Fibroblast of villous mesenchyme (primary cell): Measurements from ENCODE around the gene FHOD3. TPM values are rescaled to one million over a fixed set of nuclear protein-coding genes. Genes with fewer than 3 reads are reported as not detected.

Experiments used
- DNase-seq: peaks from one replicate; pipeline ENCODE4 v3.0.0-alpha.2; 2010; ENCODE audit warnings: low read depth
- H3K4me3 ChIP-seq: 2 replicates; pipeline ENCODE4 v1.5.1; 2011; ENCODE audit warnings: low read depth, mild to moderate bottlenecking, low read length
- CTCF ChIP-seq: IDR thresholded peaks from 2 replicates; pipeline ENCODE4 v1.5.1; 2012; ENCODE audit warnings: low read depth, mild to moderate bottlenecking, low read length; ENCODE audit not compliant: insufficient read depth
- total RNA-seq: library from RNA; depleted of rRNA; stranded (reverse); fragments of >200 nt; gene quantifications from 2 replicates; pipeline ENCODE4 v1.2.3, GENCODE V29; 2012

FHOD3 gene
- total RNA-seq, 1 donor = 5.2 TPM

- H3K4me3 ChIP-seq = no peak overlapping the region
- peak; percentile 79 for DNase-seq
These were observed 489.2 kb downstream of the FHOD3 start for GRCh38 chr18:36786686-36787085.

GRCh38 chr18:36792634-36793283 is 495.2 kb downstream of the FHOD3 start:
- H3K4me3 ChIP-seq = no peak overlapping the region
- TF ChIP-seq CTCF = no peak
- DNase-seq = no peak

More at GRCh38 chr18:36786686-36787085, 489.2 kb downstream of the FHOD3 start:
- no peak for TF ChIP-seq CTCF

GRCh38 chr18:36798738-36799473 is 501.4 kb downstream of the FHOD3 start:
- DNase-seq = no peak
- no peak overlapping the region for H3K4me3 ChIP-seq
- TF ChIP-seq CTCF = no peak

GRCh38 chr18:36805105-36805504 is 507.6 kb downstream of the FHOD3 start:
- no peak for TF ChIP-seq CTCF
- no peak overlapping the region for H3K4me3 ChIP-seq
- no peak for DNase-seq

GRCh38 chr18:36808681-36809080 is 511.2 kb downstream of the FHOD3 start:
- no peak overlapping the region for H3K4me3 ChIP-seq
- no peak for DNase-seq
- no peak for TF ChIP-seq CTCF

- no peak overlapping the region for H3K4me3 ChIP-seq
- DNase-seq = peak; percentile 78
- peak; percentile 86 for TF ChIP-seq CTCF
These were observed 512.3 kb downstream of the FHOD3 start for GRCh38 chr18:36809590-36810381.
